Measurements from ENCODE around the gene NELFB.

NELFB gene

DNA sequence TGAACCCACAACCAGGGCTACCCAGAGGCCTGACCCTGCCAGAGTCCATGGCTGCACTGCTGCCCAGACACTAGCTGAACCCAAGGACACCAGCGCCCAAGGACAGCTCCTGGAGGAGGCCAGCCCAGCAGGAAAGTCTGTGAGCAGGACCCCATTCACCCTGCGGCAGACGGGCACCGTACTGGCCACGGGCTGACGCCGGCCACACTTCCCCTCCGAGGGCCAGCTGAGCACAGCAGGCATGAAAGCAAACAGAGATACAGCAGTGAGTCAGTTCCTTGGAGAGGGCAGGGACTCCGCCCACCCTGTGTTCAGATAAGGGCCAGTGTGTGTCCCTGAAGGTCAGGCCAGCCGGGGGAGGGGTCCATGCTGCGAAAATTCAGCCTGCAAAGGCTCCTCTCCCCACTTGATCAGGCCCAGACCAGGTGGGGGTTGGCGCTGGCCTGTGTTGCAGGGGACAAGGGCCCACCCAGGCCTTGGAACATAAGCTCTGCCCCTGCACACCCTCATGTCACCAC lies 36.3 kb upstream of the NELFB start:
- Mint-ChIP-seq H3K27me3 (ENCODE audit: low read depth) (no peaks in the 10 kb centered on the region), H3K4me1 (peaks cover 5% of the 10 kb centered on the region), H3K9me3 (no peaks in the 10 kb centered on the region), H3K36me3 (ENCODE audit: low read depth) (no peaks in the 10 kb centered on the region), H3K27ac (no peak overlapping the region), H3K4me3 (peak overlapping the region in 2 of 3 experiments; percentile 12 to 42)
- TF ChIP-seq, protein P1, sequence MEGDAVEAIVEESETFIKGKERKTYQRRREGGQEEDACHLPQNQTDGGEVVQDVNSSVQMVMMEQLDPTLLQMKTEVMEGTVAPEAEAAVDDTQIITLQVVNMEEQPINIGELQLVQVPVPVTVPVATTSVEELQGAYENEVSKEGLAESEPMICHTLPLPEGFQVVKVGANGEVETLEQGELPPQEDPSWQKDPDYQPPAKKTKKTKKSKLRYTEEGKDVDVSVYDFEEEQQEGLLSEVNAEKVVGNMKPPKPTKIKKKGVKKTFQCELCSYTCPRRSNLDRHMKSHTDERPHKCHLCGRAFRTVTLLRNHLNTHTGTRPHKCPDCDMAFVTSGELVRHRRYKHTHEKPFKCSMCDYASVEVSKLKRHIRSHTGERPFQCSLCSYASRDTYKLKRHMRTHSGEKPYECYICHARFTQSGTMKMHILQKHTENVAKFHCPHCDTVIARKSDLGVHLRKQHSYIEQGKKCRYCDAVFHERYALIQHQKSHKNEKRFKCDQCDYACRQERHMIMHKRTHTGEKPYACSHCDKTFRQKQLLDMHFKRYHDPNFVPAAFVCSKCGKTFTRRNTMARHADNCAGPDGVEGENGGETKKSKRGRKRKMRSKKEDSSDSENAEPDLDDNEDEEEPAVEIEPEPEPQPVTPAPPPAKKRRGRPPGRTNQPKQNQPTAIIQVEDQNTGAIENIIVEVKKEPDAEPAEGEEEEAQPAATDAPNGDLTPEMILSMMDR (IDR thresholded peaks at IDR 0.05; ENCODE audit: unreplicated experiment in 3 of 3): no peak

DNA sequence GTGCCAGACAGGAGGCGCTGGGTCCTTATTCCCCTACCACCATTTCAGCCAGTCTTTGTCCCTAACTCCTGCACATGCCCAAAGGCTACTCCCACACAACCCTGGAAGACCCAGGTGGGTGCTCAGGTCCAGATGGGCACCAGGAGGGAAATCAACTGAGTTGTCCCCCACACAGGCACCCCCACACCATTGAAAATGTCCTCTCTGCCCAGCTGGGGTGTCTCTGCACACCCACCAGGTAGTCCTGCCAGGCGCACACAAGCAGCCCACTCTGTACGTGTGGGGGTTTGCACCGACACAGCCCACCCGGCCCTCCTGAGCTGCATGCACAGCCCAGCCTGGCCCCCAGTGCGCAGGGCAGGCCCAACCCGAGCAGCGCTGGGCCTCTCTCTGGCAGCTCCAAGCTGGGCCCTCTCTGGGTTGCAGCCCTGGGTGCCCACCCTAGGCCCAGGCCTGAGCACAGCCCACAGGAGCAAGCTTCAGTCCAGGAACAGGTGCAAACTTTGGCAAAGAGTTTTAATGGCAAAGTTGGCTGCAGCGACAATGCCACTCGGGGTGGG lies 35.3 kb upstream of the NELFB start:
- peak overlapping the region in 1 of 3 experiments; percentile 15 for H3K27ac Mint-ChIP-seq
- TF ChIP-seq, protein P1 (IDR thresholded peaks at IDR 0.05; ENCODE audit: unreplicated experiment in 3 of 3): no peak
- no peaks in the 10 kb centered on the region for H3K27me3 Mint-ChIP-seq (ENCODE audit: low read depth)
- H3K4me1 Mint-ChIP-seq: peaks cover 5% of the 10 kb centered on the region
- no peaks in the 10 kb centered on the region for H3K36me3 Mint-ChIP-seq (ENCODE audit: low read depth)
- peak overlapping the region; percentile 51 to 66 (median 56) for H3K4me3 Mint-ChIP-seq
- no peaks in the 10 kb centered on the region for H3K9me3 Mint-ChIP-seq

DNA sequence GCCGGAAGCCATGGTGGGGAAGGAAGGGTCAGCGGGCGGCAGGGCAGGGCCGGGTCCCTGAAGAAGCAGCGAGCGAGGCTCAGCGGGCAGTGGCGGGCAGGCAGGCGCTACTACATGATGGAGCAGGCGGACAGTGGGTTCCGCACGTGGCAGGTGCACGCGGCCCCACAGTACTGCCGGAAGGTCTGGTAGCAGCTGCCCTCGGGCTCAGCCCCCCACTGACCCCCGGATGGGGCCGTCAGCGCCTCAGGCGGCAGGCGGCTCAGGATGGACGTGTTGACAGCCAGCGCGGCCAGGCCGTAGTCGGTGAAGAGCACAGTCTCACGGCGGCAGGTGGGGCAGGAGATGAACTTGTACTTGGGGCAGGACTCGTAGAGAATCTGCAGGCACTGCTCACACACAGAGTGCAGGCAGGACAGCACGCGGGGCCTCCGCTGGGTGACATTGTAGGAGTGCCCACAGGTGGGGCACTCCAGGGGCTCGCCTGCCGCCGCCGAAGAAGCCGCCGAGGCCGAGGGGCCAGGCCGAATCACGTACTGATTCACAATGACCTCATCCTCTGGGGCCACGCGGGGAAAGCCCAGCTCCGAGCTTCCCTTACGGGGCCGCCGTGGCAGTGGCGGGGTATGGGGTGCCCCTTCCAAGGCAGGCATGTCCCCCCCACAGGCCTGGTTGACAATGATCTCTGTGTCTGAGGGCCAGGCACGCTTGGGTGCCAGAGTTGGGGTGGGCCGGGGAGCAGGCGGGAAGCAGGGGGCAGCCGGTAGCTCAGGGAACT lies 34.6 kb upstream of the NELFB start:
- Mint-ChIP-seq H3K27ac (no peak overlapping the region), H3K4me3 (peak overlapping the region; percentile 51 to 66 (median 56)), H3K9me3 (no peaks in the 10 kb centered on the region), H3K36me3 (ENCODE audit: low read depth) (no peaks in the 10 kb centered on the region), H3K27me3 (ENCODE audit: low read depth) (no peaks in the 10 kb centered on the region), H3K4me1 (peaks cover 5% of the 10 kb centered on the region)
- TF ChIP-seq, protein P1 (IDR thresholded peaks at IDR 0.05; ENCODE audit: unreplicated experiment in 3 of 3): no peak

DNA sequence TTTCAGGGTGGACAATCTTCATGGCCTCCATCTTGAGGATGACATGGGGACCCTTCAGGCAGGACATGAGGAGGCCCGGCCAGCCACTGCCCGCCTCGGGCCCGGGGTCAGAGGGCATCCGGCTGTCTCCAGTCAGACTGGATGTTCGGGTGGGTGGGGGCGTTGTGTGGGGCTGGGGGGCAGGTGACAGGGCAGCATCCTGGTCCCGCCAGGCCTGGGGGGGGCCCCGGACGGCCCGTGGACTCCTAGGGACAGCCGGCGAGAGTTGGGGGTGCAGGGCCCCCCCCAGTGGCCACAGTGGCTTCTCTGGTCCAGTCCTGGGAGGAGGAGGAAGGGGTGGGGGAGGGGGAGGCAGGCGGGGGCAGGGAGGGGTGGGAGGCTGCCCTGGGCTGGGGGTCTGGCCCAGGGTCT lies 34.0 kb upstream of the NELFB start:
- Mint-ChIP-seq H3K4me1 (peaks cover 5% of the 10 kb centered on the region), H3K4me3 (peak overlapping the region; percentile 38 to 54 (median 50)), H3K36me3 (ENCODE audit: low read depth) (no peaks in the 10 kb centered on the region), H3K9me3 (no peaks in the 10 kb centered on the region), H3K27me3 (ENCODE audit: low read depth) (no peaks in the 10 kb centered on the region), H3K27ac (no peak overlapping the region)
- TF ChIP-seq, protein P1 (IDR thresholded peaks at IDR 0.05; ENCODE audit: unreplicated experiment in 3 of 3): no peak

DNA sequence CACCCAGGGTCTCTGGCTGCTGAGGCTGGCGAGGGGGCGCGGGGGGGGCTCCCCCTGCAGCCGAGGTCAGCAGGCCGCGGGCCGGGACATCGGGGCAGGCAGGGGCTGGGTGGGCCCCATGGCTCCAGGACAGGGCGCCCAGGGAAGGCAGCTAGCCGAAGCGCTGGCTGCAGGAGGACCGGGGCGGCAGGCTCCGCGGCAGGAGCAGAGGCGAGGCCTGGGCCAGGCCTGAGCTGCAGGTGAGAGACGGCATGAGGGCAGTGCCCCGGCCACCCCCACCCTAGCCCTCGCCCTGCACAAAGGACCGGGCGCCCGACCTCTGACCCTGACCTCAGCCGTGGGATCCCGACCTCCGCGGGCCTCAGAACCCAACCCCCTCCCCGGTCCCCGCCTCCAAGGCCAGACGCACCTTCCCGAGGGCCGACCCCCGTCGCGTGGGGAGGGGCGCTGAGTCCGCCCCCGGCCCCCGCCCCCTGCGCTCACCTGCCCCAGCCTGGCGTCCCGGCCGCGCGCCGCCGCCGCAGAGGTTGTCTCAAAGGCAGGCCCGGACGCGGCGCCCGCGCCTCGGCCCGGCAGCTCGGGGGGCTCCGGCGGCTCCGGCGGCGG lies 33.5 kb upstream of the NELFB start:
- Mint-ChIP-seq H3K27ac (no peak overlapping the region), H3K9me3 (no peaks in the 10 kb centered on the region), H3K4me1 (peaks cover 5% of the 10 kb centered on the region), H3K4me3 (no peak overlapping the region), H3K36me3 (ENCODE audit: low read depth) (no peaks in the 10 kb centered on the region), H3K27me3 (ENCODE audit: low read depth) (no peaks in the 10 kb centered on the region)
- TF ChIP-seq, protein P1 (IDR thresholded peaks at IDR 0.05; ENCODE audit: unreplicated experiment in 3 of 3): no peak

Measured in nephron (organoid).